Osteoblast (primary cell): ENCODE results near the gene PRF1. TPM values are rescaled to one million over a fixed set of nuclear protein-coding genes. Genes with fewer than 3 reads are reported as not detected.
"Not testable (repeated sequence)": the region's sequence is repeated elsewhere in the genome, so short reads cannot be mapped to it uniquely, and the experiment has no call there.

Source experiments
- DNase-seq: peaks from one replicate; pipeline ENCODE4 v3.0.0; 2011; ENCODE audit warnings: low spot score, mixed read lengths; ENCODE audit not compliant: insufficient read length; ENCODE audit errors: missing footprints
- H2AFZ ChIP-seq: 2 replicates; pipeline ENCODE4 v1.6.0; 2011; ENCODE audit warnings: mild to moderate bottlenecking, low read length
- H3K27ac ChIP-seq: 2 replicates; pipeline ENCODE4 v1.5.1; 2011; ENCODE audit warnings: mild to moderate bottlenecking, low read depth, low read length, moderate library complexity
- H3K27me3 ChIP-seq: 2 replicates; pipeline ENCODE4 v1.6.0; 2012; ENCODE audit warnings: mild to moderate bottlenecking, control low read depth, inconsistent platforms, low read length, moderate library complexity; ENCODE audit not compliant: insufficient read depth
- H3K36me3 ChIP-seq: 2 replicates; pipeline ENCODE4 v1.5.1; 2011; ENCODE audit warnings: mild to moderate bottlenecking, low read length, control low read depth, moderate library complexity; ENCODE audit not compliant: insufficient read depth
- H3K4me1 ChIP-seq: 2 replicates; pipeline ENCODE4 v1.5.1; 2011; ENCODE audit warnings: mild to moderate bottlenecking, low read length, control low read depth, moderate library complexity; ENCODE audit not compliant: insufficient read depth
- H3K4me2 ChIP-seq: 2 replicates; pipeline ENCODE4 v1.6.0; 2011; ENCODE audit warnings: mild to moderate bottlenecking, low read length; ENCODE audit not compliant: insufficient read depth
- H3K4me3 ChIP-seq: fragments of 200-600 bp; sonication (generic); 3 replicates; pipeline ENCODE4 v1.5.1; 2012; ENCODE audit warnings: mild to moderate bottlenecking, low read length, inconsistent platforms; ENCODE audit not compliant: insufficient read depth
- H3K79me2 ChIP-seq: 2 replicates; pipeline ENCODE4 v1.6.0; 2012; ENCODE audit warnings: mild to moderate bottlenecking, low read length, control low read depth, inconsistent platforms; ENCODE audit not compliant: insufficient read depth
- H3K9me3 ChIP-seq: 2 replicates; pipeline ENCODE4 v1.5.1; 2011; ENCODE audit warnings: low read depth, low read length, control low read depth
- H4K20me1 ChIP-seq: 2 replicates; pipeline ENCODE4 v1.6.0; 2012; ENCODE audit warnings: mild to moderate bottlenecking, low read length, control low read depth; ENCODE audit not compliant: insufficient read depth
- total RNA-seq: library from RNA; depleted of rRNA; stranded (reverse); fragments of >200 nt; gene quantifications from 2 replicates; pipeline ENCODE4 v1.2.3, GENCODE V29; 2012
- TF ChIP-seq, protein P1 (sequence below): IDR thresholded peaks from 2 replicates; pipeline ENCODE4 v1.5.1; 2011; ENCODE audit warnings: mild to moderate bottlenecking, low read depth, low read length, moderate library complexity; ENCODE audit errors: extremely low read depth

The PRF1 gene
- total RNA-seq, 1 donor: not detected

DNA sequence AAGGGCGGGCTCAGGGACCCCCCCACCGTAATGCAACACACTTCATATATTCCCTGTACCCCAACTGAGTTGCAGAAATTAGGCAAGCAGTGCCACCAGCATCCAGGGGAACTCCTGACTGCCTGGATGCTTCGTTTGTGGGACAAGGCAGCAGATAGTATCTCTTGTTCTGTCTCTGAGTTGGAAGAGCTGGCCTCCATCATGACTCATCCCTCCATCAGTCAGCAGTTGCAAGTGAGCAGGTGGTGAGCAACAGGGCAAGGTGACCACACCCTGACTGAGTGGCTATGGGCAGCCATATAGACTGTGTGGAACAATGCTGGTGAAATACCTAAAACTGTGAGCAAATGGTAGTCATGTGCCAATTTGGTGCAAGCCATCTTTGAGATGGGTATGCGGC lies 47.0 kb upstream of the PRF1 start:
- no peak overlapping the region for H3K27ac ChIP-seq
- no peak overlapping the region for H3K4me2 ChIP-seq
- TF ChIP-seq, protein P1, sequence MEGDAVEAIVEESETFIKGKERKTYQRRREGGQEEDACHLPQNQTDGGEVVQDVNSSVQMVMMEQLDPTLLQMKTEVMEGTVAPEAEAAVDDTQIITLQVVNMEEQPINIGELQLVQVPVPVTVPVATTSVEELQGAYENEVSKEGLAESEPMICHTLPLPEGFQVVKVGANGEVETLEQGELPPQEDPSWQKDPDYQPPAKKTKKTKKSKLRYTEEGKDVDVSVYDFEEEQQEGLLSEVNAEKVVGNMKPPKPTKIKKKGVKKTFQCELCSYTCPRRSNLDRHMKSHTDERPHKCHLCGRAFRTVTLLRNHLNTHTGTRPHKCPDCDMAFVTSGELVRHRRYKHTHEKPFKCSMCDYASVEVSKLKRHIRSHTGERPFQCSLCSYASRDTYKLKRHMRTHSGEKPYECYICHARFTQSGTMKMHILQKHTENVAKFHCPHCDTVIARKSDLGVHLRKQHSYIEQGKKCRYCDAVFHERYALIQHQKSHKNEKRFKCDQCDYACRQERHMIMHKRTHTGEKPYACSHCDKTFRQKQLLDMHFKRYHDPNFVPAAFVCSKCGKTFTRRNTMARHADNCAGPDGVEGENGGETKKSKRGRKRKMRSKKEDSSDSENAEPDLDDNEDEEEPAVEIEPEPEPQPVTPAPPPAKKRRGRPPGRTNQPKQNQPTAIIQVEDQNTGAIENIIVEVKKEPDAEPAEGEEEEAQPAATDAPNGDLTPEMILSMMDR: no peak
- no peak overlapping the region for H3K4me3 ChIP-seq
- H3K27me3 ChIP-seq: peaks cover 3% of the 10 kb centered on the region
- H3K4me1 ChIP-seq: peaks cover 19% of the 10 kb centered on the region
- no peaks in the 10 kb centered on the region for H3K79me2 ChIP-seq
- DNase-seq: no peak
- H3K9me3 ChIP-seq: peaks cover 2% of the 10 kb centered on the region
- H2AFZ ChIP-seq: no peak overlapping the region
- no peaks in the 10 kb centered on the region for H3K36me3 ChIP-seq
- no peaks in the 10 kb centered on the region for H4K20me1 ChIP-seq

DNA sequence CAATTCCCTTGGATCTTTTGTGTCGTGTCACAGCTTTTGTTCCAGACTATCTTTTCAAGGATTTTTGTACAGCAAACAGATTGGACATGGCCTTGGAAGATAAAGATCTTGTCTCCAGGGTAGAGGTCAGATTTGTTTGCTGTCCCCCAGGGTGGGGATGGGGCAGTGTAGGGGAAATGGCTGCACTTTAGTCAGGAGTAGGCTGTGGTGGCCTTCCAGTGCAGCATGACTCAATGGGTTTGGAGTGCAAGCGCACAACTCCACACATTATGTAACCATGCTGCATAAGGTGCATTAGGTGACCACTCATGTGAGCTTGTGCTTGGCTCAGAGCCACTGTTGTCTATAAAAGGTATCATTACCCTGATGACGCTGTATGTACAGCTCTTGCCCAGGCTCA lies 45.9 kb upstream of the PRF1 start:
- DNase-seq: no peak
- TF ChIP-seq, protein P1: no peak

DNA sequence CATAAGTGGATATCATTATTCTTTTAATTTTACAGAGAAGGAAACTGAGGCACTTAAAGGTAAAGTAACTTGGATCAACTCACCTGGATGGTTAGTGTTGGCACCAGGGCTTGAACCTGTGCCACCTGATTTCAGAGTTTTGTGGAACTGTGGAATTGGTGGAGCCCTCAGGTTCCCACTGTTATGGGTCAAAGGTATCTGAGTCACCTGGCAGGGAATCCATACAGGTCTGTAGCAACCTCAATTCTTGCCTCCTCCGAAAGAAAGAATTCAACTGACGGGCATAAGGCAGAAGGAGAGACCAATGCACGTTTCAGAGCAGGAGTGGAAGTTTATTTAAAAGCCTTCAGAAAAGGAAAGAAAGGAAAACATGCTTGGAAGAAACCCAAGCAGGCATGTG lies 44.5 kb upstream of the PRF1 start:
- H3K36me3 ChIP-seq: no peaks in the 10 kb centered on the region
- H3K4me3 ChIP-seq: no peak overlapping the region
- H3K27ac ChIP-seq: no peak overlapping the region
- no peak overlapping the region for H2AFZ ChIP-seq
- peaks cover 6% of the 10 kb centered on the region for H3K4me1 ChIP-seq
- no peak for DNase-seq
- H3K27me3 ChIP-seq: peaks cover 3% of the 10 kb centered on the region
- no peaks in the 10 kb centered on the region for H4K20me1 ChIP-seq
- TF ChIP-seq, protein P1: no peak
- no peaks in the 10 kb centered on the region for H3K79me2 ChIP-seq
- peaks cover 2% of the 10 kb centered on the region for H3K9me3 ChIP-seq
- H3K4me2 ChIP-seq: no peak overlapping the region

More for the DNA sequence above, 45.9 kb upstream of the PRF1 start:
- Histone ChIP-seq H3K36me3 (no peaks in the 10 kb centered on the region), H2AFZ (no peak overlapping the region), H3K4me1 (peaks cover 15% of the 10 kb centered on the region), H4K20me1 (no peaks in the 10 kb centered on the region), H3K4me3 (no peak overlapping the region), H3K4me2 (no peak overlapping the region), H3K79me2 (no peaks in the 10 kb centered on the region), H3K9me3 (peaks cover 2% of the 10 kb centered on the region), H3K27ac (no peak overlapping the region), H3K27me3 (peaks cover 3% of the 10 kb centered on the region)

DNA sequence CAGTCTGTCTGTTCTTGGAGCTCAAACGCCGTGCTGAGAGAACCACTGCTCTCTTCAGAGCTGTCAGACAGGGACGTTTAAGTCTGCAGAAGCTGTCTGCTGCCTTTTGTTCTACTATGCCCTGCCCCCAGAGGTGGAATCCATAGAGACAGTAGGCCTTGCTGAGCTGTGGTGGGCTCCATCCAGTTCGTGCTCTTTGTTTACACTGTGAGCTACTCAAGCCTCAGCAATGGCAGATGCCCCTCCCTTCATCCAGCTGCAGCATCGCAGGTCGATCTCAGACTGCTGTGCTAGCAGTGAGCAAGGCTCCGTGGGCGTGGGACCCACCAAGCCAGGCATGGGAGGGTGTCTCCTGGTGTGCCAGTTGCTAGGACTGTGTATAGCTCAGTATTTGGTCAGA lies 42.4 kb upstream of the PRF1 start:
- DNase-seq, H2AFZ ChIP-seq, H3K4me1 ChIP-seq, H3K4me2 ChIP-seq, H3K36me3 ChIP-seq, H3K9me3 ChIP-seq, H3K27me3 ChIP-seq, H3K79me2 ChIP-seq, H4K20me1 ChIP-seq, H3K27ac ChIP-seq, H3K4me3 ChIP-seq: not testable (repeated sequence)

DNA sequence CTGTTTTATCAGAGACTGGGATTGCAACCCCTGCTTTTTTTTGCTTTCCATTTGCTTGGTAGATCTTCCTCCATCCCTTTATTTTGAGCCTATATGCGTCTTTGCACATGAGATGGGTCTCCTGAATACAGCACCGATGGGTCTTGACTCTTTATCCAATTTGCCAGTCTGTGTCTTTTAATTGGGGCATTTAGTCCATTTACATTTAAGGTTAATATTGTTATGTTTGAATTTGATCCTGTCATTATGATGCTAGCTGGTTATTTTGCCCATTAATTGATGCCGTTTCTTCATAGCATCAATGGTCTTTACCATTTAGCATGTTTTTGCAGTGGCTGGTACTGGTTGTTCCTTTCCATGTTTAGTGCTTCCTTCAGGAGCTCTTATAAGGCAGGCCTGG lies 40.7 kb upstream of the PRF1 start:
- not testable (repeated sequence) for DNase-seq, H3K4me3 ChIP-seq, H3K27ac ChIP-seq, H4K20me1 ChIP-seq, H3K9me3 ChIP-seq, H3K27me3 ChIP-seq, H3K4me2 ChIP-seq, H3K36me3 ChIP-seq, H3K79me2 ChIP-seq, H3K4me1 ChIP-seq, H2AFZ ChIP-seq

DNA sequence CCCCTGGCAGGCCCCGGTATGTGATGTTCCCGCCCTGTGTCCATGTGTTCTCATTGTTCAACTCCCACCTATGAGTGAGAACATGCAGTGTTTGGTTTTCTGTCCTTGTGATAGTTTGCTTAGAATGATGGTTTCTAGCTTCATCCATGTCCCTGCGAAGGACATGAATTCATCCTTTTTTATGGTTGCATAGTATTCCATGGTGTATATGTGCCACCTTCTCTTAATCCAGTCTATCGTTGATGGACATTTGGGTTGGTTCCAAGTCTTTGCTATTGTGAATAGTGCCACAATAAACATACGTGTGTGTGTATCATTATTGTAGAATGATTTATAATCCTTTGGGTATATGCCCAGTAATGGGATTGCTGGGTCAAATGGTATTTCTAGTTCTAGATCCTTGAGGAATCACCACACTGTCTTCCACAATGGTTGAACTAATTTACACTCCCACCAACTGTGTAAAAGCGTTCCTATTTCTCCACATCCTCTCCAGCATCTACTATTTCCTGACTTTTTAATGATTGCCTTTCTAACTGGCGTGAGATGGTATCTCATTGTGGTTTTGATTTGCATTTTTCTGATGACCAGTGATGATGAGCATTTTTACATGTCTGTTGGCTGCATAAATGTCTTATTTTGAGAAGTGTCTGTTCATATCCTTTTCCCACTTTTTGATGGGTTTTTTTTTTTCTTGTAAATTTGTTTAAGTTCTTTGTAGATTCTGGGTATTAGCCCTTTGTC lies 37.3 kb upstream of the PRF1 start:
- not testable (repeated sequence) for H4K20me1 ChIP-seq, H3K4me2 ChIP-seq, H3K79me2 ChIP-seq, H3K27me3 ChIP-seq, H2AFZ ChIP-seq, H3K4me3 ChIP-seq, H3K27ac ChIP-seq, H3K36me3 ChIP-seq, DNase-seq, H3K4me1 ChIP-seq, H3K9me3 ChIP-seq

DNA sequence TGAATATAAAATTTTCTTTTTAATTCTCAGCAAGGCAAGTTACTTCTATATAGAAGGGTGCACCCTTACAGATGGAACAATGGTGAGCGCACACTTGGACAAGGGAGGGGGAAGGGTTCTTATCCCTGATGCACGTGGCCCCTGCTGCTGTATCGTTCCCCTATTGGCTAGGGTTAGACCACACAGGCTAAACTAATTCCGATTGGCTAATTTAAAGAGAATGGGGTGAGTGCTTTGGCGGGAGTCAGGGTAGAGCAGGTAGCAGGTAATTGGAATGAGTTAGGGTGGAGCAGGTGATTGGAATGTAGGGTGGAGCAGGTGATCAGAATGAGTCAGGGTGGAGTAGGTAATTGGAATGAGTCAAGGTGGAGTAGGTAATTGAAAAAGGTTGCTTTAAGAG lies 32.0 kb upstream of the PRF1 start:
- H3K4me1 ChIP-seq, H3K27ac ChIP-seq, H4K20me1 ChIP-seq, H2AFZ ChIP-seq, H3K9me3 ChIP-seq, H3K4me2 ChIP-seq, H3K79me2 ChIP-seq, H3K36me3 ChIP-seq, DNase-seq, H3K4me3 ChIP-seq: not testable (repeated sequence)
- peaks cover 13% of the 10 kb centered on the region for H3K27me3 ChIP-seq
